GM13976 (cell line): Measurements from ENCODE around the gene PLXDC1.

Experiments used
- DNase-seq: peaks from one replicate; pipeline ENCODE4 v3.0.0; 2012; ENCODE audit warnings: low spot score
- in situ Hi-C: fragments of 300-500 bp; cut with MboI; formaldehyde crosslinking; loops from one replicate; pipeline ENCODE4 v1.12.0; 2022; ENCODE audit warnings: low sequenced_read_pairs, mixed read lengths, inconsistent platforms; ENCODE audit not compliant: unreplicated experiment
- TF ChIP-seq, protein P1 (sequence below): IDR thresholded peaks from 2 replicates; pipeline ENCODE4 v1.5.1; 2012; ENCODE audit warnings: borderline replicate concordance, mild to moderate bottlenecking; ENCODE audit not compliant: insufficient read depth; ENCODE audit errors: extremely low read depth, missing control alignments, control extremely low read depth

PLXDC1 gene

GRCh38 chr17:39196808-39197291 lies 45.4 kb upstream of the PLXDC1 start:
- DNase-seq: no peak
- TF ChIP-seq, protein P1, sequence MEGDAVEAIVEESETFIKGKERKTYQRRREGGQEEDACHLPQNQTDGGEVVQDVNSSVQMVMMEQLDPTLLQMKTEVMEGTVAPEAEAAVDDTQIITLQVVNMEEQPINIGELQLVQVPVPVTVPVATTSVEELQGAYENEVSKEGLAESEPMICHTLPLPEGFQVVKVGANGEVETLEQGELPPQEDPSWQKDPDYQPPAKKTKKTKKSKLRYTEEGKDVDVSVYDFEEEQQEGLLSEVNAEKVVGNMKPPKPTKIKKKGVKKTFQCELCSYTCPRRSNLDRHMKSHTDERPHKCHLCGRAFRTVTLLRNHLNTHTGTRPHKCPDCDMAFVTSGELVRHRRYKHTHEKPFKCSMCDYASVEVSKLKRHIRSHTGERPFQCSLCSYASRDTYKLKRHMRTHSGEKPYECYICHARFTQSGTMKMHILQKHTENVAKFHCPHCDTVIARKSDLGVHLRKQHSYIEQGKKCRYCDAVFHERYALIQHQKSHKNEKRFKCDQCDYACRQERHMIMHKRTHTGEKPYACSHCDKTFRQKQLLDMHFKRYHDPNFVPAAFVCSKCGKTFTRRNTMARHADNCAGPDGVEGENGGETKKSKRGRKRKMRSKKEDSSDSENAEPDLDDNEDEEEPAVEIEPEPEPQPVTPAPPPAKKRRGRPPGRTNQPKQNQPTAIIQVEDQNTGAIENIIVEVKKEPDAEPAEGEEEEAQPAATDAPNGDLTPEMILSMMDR: no peak
- in situ Hi-C loops: no loop called here

- no peak for DNase-seq
- in situ Hi-C loops: no loop called here
- TF ChIP-seq, protein P1: no peak
Observed at GRCh38 chr17:39196241-39196807, 44.9 kb upstream of the PLXDC1 start.

DNA sequence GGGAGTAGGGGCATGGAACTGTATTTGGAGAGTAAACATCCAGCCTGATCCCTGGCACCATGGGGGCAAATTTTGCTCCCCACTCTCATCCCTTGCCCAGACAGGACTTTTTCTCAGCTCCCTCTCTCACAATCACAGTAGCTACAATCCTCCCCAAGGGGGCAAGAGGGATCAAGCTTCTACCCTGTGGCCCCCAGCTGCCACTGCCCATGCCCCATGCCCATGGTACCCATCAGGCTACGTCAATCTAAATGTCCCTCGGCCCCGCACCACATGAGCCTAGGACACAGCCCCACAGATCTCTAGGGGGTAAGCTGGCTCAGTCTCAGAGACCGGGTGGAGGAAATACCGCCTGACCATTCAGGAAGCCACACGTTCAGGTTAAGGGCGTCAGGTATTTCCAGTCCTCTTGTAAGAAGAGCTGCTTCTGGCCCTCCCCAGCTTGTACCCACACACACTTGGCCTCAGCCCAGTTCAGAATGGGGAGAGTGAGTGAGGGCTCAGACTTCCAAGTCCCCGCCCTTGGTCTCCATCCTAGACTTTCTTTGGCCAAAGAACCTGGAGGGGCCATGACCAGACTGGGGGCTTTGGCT lies 44.2 kb upstream of the PLXDC1 start:
- in situ Hi-C loops: no loop called here
- TF ChIP-seq, protein P1: no peak
- no peak for DNase-seq

- TF ChIP-seq, protein P1: no peak
- in situ Hi-C loops: no loop called here
- DNase-seq: no peak
Observed at GRCh38 chr17:39194985-39195524, 43.6 kb upstream of the PLXDC1 start.

DNA sequence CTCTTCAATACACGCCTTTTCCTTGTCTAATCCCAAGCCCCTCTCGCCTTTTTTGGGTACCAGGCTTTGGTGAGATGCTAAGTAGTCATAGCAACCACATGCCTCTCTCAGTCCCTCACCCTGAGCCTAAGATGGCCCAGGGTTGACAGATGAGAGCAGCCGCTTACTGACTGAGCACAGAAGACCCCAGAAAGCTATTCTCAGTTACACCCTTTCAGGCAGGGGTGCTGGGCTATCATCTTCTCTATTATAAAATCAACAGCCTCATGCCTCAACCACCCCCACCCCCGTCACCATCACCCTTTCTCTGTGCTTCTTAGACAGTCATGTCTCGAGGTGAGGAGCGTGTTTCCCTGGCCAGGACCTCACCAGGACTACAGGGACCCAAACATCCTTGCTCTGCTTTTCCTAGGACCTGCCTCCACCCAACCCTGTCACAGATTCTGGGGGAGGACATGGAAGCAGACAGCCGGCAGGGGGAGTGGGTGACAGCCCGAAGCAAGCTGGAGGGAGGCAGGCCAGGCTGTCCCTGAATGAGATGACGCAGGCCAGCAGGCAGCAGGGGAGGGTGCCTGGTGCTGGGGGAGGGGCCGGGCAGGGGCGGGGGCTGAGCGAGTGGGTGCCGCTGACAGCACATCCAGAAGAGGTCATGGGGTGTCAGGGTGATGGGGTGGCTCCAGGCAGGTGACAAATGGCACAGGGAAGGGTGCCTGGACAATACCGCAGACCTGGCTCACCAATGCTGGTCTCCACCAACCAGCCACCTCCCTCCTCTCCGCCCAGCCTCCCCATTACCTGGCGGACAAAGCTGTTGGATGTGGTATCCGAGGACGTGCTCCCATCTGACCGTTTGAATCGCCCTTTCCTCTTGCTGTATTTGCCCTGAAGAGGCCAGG lies 42.9 kb upstream of the PLXDC1 start:
- in situ Hi-C loops: no loop called here
- TF ChIP-seq, protein P1: no peak

DNA sequence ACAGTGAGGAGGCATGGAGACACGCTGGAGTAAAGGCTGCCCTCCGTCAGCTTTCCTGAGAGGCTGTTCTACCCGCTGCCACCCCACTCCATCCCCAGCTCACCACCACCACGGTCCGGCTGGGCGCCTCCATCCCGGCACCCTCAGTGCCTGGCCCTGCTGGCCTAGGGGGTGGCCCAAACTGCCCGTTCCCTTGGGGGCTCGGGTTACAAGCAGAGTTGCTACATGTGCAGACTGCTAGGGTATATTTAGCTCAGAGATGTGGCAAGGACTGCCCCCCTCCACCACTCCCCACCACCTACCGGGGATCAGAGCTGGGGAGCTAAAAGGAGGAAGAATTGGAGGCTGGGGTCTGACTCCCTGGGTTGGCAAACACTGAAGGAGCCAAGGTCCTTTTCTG lies 41.9 kb upstream of the PLXDC1 start:
- DNase-seq: no peak
- TF ChIP-seq, protein P1: no peak
- in situ Hi-C loops: no loop called here

More for the DNA sequence above, 42.9 kb upstream of the PLXDC1 start:
- no peak for DNase-seq
